ENCODE data around the gene SIX4. TPM values are rescaled to one million over a fixed set of nuclear protein-coding genes. Genes with fewer than 3 reads are reported as not detected.
A peak's percentile ranks its signal among the peaks of the same experiment; 100 is the strongest.

SIX4 gene
- total and polyA plus RNA-seq, 2 experiments from 2014 or later: 6.2 to 46.9 TPM

GRCh38 chr14:60686865-60687264 is 37.3 kb downstream of the SIX4 start:
- Mint-ChIP-seq H3K27ac (no peak overlapping the region), H3K9me3 (no peaks in the 10 kb centered on the region; the same call in 2 of the 3 replicates), H3K36me3 (ENCODE audit: low read depth) (no peaks in the 10 kb centered on the region), H3K4me1 (peaks cover 4% of the 10 kb centered on the region; the same call in 2 of the 3 replicates), H3K27me3 (ENCODE audit: insufficient read depth, low read depth, poor library complexity) (peaks cover 4% of the 10 kb centered on the region), H3K4me3 (no peak overlapping the region)
- H3K27ac ChIP-seq (ENCODE audit: low read depth): no peak overlapping the region
- no peak for DNase-seq (ENCODE audit: low spot score)
- no peaks in the 10 kb centered on the region for H4K20me1 ChIP-seq (replicated peaks; ENCODE audit: insufficient read depth)
- H3K9me2 ChIP-seq (ENCODE audit: insufficient read depth): no peaks in the 10 kb centered on the region
- H3K4me2 ChIP-seq: no peak overlapping the region
- H3F3A ChIP-seq (replicated peaks; ENCODE audit: low read depth): no peaks in the 10 kb centered on the region
- no peak for ATAC-seq
- H2AFZ ChIP-seq: peak overlapping the region; percentile 95; the same call in 1 of the 2 replicates
- H3K27me3 ChIP-seq (ENCODE audit: insufficient read depth): no peaks in the 10 kb centered on the region
- no peak for TF ChIP-seq EZH2 (IDR thresholded peaks at IDR 0.05; ENCODE audit: low read depth, unreplicated experiment)
- no peak for TF ChIP-seq CREB1 (CRISPR knock-in tag; IDR thresholded peaks at IDR 0.05; ENCODE audit: low read depth)
- H3K79me2 ChIP-seq (replicated peaks; ENCODE audit: insufficient read depth): no peaks in the 10 kb centered on the region
- H3K36me3 ChIP-seq (ENCODE audit: insufficient read depth): no peaks in the 10 kb centered on the region
- no peak overlapping the region for H3K4me3 ChIP-seq
- H3K4me1 ChIP-seq (ENCODE audit: insufficient read depth): no peaks in the 10 kb centered on the region

DNA sequence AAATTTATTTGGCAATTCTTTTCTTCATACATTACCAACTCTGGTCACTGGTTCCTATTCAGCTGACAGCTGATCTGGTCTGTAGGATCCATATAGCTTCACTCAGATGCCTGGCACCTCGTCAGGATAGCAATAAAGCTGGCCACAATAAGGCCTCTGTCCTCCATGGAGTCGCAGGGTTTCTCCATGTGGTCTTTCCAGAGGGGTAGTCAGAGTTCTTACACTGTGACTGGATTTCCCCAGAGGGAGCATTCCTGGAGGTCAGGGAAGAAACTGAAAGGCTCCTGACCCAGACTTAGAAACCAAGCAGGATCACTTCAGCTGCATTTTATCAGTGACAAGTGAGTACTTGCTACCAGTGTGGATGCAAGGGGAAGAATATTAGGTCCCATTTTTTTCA is 39.9 kb downstream of the SIX4 start:
- Mint-ChIP-seq H3K27me3 (ENCODE audit: insufficient read depth, low read depth, poor library complexity) (peaks cover 4% of the 10 kb centered on the region), H3K4me3 (no peak overlapping the region), H3K27ac (no peak overlapping the region), H3K9me3 (peaks cover 3% of the 10 kb centered on the region; the same call in 1 of the 3 replicates), H3K36me3 (ENCODE audit: low read depth) (no peaks in the 10 kb centered on the region), H3K4me1 (peaks cover 17% of the 10 kb centered on the region)
- H3K79me2 ChIP-seq (replicated peaks; ENCODE audit: insufficient read depth): no peaks in the 10 kb centered on the region
- no peak overlapping the region for H3K4me2 ChIP-seq
- H3K4me1 ChIP-seq (ENCODE audit: insufficient read depth): peaks cover 14% of the 10 kb centered on the region
- no peak overlapping the region for H3K27ac ChIP-seq (ENCODE audit: low read depth)
- H3K27me3 ChIP-seq (ENCODE audit: insufficient read depth): no peaks in the 10 kb centered on the region
- H2AFZ ChIP-seq: peak overlapping the region; percentile 74; the same call in 1 of the 2 replicates
- no peak overlapping the region for H3K4me3 ChIP-seq
- no peaks in the 10 kb centered on the region for H4K20me1 ChIP-seq (replicated peaks; ENCODE audit: insufficient read depth)
- no peaks in the 10 kb centered on the region for H3K9me2 ChIP-seq (ENCODE audit: insufficient read depth)
- no peaks in the 10 kb centered on the region for H3K36me3 ChIP-seq (ENCODE audit: insufficient read depth)
- 0 out of 2 replicates have a peak, but pooled peaks cover 2% of the 10 kb centered on the region for H3F3A ChIP-seq (replicated peaks; ENCODE audit: low read depth)
- DNase-seq (ENCODE audit: low spot score): no peak
- no peak for ATAC-seq
- no peak for TF ChIP-seq ZNF114 (CRISPR knock-in tag; IDR thresholded peaks at IDR 0.05)
- TF ChIP-seq, protein P1, sequence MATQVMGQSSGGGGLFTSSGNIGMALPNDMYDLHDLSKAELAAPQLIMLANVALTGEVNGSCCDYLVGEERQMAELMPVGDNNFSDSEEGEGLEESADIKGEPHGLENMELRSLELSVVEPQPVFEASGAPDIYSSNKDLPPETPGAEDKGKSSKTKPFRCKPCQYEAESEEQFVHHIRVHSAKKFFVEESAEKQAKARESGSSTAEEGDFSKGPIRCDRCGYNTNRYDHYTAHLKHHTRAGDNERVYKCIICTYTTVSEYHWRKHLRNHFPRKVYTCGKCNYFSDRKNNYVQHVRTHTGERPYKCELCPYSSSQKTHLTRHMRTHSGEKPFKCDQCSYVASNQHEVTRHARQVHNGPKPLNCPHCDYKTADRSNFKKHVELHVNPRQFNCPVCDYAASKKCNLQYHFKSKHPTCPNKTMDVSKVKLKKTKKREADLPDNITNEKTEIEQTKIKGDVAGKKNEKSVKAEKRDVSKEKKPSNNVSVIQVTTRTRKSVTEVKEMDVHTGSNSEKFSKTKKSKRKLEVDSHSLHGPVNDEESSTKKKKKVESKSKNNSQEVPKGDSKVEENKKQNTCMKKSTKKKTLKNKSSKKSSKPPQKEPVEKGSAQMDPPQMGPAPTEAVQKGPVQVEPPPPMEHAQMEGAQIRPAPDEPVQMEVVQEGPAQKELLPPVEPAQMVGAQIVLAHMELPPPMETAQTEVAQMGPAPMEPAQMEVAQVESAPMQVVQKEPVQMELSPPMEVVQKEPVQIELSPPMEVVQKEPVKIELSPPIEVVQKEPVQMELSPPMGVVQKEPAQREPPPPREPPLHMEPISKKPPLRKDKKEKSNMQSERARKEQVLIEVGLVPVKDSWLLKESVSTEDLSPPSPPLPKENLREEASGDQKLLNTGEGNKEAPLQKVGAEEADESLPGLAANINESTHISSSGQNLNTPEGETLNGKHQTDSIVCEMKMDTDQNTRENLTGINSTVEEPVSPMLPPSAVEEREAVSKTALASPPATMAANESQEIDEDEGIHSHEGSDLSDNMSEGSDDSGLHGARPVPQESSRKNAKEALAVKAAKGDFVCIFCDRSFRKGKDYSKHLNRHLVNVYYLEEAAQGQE (IDR thresholded peaks at IDR 0.05; ENCODE audit: unreplicated experiment): no peak
- no peak for TF ChIP-seq ZNF331 (CRISPR knock-in tag; IDR thresholded peaks at IDR 0.05; ENCODE audit: low read depth)
- TF ChIP-seq CTCF (conservative IDR thresholded peaks at IDR 0.05; ENCODE audit: low read depth in 2 of 2): no peak
- no peak for TF ChIP-seq EZH2phosphoT487 (IDR thresholded peaks at IDR 0.05; ENCODE audit: unreplicated experiment)
- TF ChIP-seq, protein P2, sequence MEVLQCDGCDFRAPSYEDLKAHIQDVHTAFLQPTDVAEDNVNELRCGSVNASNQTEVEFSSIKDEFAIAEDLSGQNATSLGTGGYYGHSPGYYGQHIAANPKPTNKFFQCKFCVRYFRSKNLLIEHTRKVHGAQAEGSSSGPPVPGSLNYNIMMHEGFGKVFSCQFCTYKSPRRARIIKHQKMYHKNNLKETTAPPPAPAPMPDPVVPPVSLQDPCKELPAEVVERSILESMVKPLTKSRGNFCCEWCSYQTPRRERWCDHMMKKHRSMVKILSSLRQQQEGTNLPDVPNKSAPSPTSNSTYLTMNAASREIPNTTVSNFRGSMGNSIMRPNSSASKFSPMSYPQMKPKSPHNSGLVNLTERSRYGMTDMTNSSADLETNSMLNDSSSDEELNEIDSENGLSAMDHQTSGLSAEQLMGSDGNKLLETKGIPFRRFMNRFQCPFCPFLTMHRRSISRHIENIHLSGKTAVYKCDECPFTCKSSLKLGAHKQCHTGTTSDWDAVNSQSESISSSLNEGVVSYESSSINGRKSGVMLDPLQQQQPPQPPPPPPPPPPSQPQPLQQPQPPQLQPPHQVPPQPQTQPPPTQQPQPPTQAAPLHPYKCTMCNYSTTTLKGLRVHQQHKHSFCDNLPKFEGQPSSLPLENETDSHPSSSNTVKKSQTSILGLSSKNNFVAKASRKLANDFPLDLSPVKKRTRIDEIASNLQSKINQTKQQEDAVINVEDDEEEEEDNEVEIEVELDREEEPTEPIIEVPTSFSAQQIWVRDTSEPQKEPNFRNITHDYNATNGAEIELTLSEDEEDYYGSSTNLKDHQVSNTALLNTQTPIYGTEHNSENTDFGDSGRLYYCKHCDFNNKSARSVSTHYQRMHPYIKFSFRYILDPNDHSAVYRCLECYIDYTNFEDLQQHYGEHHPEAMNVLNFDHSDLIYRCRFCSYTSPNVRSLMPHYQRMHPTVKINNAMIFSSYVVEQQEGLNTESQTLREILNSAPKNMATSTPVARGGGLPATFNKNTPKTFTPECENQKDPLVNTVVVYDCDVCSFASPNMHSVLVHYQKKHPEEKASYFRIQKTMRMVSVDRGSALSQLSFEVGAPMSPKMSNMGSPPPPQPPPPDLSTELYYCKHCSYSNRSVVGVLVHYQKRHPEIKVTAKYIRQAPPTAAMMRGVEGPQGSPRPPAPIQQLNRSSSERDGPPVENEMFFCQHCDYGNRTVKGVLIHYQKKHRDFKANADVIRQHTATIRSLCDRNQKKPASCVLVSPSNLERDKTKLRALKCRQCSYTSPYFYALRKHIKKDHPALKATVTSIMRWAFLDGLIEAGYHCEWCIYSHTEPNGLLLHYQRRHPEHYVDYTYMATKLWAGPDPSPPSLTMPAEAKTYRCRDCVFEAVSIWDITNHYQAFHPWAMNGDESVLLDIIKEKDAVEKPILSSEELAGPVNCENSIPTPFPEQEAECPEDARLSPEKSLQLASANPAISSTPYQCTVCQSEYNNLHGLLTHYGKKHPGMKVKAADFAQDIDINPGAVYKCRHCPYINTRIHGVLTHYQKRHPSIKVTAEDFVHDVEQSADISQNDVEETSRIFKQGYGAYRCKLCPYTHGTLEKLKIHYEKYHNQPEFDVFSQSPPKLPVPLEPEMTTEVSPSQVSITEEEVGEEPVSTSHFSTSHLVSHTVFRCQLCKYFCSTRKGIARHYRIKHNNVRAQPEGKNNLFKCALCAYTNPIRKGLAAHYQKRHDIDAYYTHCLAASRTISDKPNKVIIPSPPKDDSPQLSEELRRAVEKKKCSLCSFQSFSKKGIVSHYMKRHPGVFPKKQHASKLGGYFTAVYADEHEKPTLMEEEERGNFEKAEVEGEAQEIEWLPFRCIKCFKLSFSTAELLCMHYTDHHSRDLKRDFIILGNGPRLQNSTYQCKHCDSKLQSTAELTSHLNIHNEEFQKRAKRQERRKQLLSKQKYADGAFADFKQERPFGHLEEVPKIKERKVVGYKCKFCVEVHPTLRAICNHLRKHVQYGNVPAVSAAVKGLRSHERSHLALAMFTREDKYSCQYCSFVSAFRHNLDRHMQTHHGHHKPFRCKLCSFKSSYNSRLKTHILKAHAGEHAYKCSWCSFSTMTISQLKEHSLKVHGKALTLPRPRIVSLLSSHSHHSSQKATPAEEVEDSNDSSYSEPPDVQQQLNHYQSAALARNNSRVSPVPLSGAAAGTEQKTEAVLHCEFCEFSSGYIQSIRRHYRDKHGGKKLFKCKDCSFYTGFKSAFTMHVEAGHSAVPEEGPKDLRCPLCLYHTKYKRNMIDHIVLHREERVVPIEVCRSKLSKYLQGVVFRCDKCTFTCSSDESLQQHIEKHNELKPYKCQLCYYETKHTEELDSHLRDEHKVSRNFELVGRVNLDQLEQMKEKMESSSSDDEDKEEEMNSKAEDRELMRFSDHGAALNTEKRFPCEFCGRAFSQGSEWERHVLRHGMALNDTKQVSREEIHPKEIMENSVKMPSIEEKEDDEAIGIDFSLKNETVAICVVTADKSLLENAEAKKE (CRISPR knock-in tag; IDR thresholded peaks at IDR 0.05): no peak
- no peak for TF ChIP-seq ETS1 (IDR thresholded peaks at IDR 0.05)
